HG03175 (cell line): ENCODE data around the gene SOX6.
"Not testable (repeated sequence)": the region's sequence is repeated elsewhere in the genome, so short reads cannot be mapped to it uniquely, and the experiment has no call there.

Experiments used
- ATAC-seq: cut with Tn5 transposase; IDR thresholded peaks from one replicate; pipeline ENCODE4 v1.9.1; 2021; ENCODE audit warnings: mild to moderate bottlenecking, moderate library complexity; ENCODE audit not compliant: unreplicated experiment

SOX6 gene

GRCh38 chr11:15938983-15939382 is 417.4 kb downstream of the SOX6 start:
- ATAC-seq = no peak

GRCh38 chr11:15938121-15938611 is 418.2 kb downstream of the SOX6 start:
- no peak for ATAC-seq

DNA sequence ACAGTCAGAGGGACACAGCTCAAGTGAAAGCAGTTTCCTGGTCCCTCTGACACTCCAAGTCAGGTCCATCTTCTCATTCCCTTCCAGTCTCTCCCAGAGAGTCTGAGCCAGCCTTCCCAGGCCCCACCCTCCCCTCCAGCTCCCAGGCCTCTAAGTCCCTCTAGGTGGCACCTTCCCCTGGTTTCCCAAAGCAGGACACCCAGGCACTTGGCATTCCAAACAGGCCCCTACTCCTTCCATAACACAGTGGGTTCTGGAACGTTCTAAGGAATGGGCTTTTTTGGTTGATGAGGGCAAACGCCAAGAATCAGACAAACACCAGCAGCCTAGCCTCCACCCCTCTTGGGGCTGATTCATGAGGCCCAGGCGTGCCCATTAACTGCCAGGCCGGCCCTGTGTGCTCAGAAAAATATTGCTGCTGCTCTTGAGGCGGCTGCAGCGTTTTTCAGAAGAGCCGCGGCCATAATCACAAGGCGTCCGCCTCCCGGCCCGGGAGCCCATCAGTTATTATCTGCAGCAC is 418.7 kb downstream of the SOX6 start:
- ATAC-seq = no peak

- ATAC-seq = no peak
These were observed 420.3 kb downstream of the SOX6 start for GRCh38 chr11:15936011-15936410.

- ATAC-seq = no peak
These were observed 421.0 kb downstream of the SOX6 start for GRCh38 chr11:15935373-15935772.

DNA sequence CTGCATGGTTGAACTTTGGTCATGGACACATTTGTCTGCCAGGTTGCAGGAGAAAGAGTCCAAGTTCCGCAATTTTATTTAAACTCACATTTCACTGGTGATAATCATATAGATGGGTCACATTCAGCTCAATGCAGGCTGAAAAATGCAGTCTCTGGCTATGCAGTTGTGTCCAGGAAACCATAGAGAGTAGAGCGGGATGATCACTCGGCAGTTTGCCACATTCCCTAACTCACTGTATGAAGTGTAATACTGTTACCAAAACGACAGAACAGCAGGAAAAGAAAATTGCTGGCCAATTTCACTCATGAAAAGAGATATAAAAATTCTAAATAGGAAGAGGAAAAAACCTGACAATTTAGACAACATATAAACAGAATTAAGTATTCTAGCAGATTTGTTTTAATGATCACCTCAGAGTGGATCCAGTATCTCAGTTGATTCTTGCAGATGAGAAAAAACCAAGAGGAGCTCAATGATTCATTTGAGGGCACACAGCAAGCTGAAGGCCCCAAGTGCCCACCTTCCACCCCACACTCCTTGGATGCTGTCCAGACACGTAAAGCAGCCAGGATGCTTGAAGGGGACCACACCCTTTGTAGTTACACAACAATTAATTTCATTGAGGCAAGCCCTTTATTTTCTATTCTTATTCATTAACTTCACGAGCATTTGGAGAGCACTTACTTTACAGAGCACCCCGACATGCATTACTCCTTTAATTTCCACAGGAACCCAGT is 422.3 kb downstream of the SOX6 start:
- no peak for ATAC-seq

- no peak for ATAC-seq
These were observed 423.9 kb downstream of the SOX6 start for GRCh38 chr11:15932417-15932816.

GRCh38 chr11:15931497-15931896 is 424.8 kb downstream of the SOX6 start:
- no peak for ATAC-seq

DNA sequence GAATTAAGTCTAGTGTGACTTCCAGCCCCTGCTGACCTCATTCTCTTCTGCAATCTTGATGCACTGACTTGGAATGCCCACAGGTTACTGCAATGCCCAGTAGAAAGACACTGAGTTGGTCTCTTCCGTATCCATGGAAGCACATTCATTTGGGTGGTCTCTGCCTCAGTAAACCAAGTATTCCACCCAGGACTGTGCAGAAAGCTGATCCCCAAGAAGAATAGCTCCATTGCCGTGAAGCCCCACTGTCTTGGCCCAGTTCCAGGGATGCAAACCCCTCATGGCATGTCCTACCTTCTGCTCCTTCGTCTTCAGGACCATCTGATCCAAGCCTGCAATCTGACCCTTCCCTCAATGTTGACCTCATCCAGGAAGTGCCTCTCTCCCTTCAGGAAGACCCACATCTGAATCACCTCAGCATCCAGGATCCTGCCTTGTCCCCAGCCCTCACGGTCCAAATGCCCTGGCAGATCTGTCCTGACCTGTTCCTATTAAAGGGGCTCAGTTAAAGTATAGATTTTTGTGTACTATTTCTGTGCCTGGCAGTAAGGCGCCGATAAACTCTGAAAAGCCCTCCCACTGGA is 425.8 kb downstream of the SOX6 start:
- no peak for ATAC-seq

- ATAC-seq = no peak
These were observed 426.9 kb downstream of the SOX6 start for GRCh38 chr11:15929371-15929901.

GRCh38 chr11:15927864-15928217 is 428.5 kb downstream of the SOX6 start:
- no peak for ATAC-seq

DNA sequence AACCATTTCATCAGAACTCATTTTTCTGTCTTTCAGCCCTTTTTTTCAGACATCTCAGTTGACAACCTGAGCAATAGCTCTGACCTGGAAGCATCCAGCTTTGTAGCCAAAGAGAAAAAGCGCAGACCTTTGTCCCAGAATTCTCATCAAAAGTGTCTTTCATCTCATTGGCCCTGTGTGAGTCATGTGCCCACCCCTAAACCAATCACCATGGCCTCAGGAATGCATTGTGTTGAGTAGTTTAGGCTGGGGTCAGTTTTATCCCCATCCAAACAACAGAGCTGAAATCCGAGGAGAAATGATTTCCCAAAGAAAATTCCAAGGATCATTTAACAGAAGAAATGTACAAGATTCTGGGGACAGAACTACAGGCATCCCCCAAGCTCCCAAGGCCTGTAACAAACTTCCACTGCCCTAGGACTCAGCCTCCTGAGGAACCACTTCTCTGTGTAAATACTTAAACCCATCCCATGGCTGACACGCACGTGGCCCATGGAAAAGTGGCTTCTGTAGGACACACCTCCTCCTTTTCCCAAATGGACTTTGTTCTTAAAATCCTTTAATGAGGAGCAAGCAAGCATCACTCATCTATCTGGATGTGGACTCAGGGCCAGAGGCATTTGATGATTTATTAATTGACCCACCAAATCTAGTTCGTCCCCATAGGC is 429.0 kb downstream of the SOX6 start:
- ATAC-seq = no peak

- ATAC-seq = no peak
These were observed 430.3 kb downstream of the SOX6 start for GRCh38 chr11:15926071-15926470.

DNA sequence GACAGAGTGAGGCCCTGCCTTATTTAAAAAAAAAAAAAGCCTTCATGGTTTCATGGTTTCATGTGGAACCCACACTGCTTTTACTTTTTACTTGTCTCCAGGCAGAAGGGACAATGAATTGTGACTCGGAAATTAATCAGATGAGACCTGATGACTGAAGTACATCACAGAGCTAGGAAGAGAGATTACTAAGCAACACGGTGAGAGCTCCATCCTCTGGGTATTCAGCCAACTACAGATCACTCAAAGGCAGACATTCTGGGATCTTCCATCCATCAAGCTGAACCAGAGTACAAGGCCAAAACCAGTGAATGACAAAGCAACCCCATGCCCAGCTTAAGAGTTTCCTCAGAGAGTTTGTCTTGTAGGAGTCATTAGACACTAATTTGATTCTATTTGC is 433.2 kb downstream of the SOX6 start:
- no peak for ATAC-seq

GRCh38 chr11:15922745-15923144 is 433.6 kb downstream of the SOX6 start:
- ATAC-seq = not testable (repeated sequence)

GRCh38 chr11:15920856-15921629 is 435.3 kb downstream of the SOX6 start:
- ATAC-seq = no peak

- no peak for ATAC-seq
These were observed 437.7 kb downstream of the SOX6 start for GRCh38 chr11:15918674-15919073.

DNA sequence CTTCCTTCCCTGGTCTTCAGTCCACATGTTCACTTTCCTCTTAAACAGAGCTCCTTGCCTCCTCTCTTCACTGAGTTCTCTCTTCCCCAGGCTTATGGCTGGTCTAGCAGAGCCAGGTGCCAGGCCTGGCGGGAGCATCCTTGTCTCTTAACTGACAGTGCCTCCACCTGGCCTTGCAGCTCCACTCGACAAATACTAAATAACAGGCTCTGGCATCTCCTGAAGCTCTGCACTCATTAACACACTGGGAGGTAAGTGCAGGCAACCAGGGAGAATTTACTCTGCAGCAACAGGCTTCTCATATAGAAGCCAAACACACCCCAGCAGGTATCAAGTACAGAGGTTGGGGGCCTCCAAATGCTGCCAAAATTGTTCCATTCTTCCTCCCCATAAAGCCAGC is 438.1 kb downstream of the SOX6 start:
- no peak for ATAC-seq
